ENCODE measurements around the gene ANXA3. TPM values are rescaled to one million over a fixed set of nuclear protein-coding genes. Genes with fewer than 3 reads are reported as not detected.
A peak's percentile ranks its signal among the peaks of the same experiment; 100 is the strongest.

Gene ANXA3
- total RNA-seq, 1 donor from 2014 or later: 51.0 TPM

DNA sequence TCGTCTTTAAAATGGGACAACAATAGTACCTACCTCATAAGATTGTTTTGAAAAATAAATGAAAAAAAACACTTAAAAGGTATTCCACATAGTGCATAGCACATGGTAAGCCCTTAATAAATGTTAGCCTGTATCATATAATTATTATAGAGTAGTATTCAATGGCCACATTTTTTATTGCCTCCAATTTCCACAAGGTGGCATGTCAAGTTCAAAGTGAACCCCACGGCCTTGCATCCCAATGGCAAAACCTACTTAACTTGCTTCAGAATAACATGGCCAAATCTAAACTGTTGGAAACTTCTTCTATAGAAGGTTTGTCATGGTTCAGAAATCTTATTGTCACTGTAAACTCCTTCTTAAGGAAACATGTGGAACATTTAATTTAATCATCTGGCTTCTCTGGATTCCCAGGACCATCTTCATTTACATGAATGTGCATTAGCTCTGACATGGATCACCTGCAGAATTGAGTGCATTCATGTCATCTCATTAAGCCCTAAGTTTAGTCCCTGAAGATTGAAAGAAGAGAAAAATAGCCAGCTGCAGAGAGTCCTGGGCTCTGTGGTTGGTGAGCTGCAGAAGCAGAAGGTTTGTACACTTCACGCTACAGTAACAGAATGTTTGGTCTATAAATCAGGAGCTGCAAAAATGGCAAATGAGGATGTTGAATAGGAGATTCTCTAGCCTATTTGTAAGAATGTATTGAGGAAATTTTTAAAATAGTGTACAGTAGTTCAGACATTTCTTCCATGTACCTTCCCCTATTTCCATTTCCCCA, 61.0 kb downstream of the ANXA3 start:
- peak; percentile 63 for ATAC-seq

DNA sequence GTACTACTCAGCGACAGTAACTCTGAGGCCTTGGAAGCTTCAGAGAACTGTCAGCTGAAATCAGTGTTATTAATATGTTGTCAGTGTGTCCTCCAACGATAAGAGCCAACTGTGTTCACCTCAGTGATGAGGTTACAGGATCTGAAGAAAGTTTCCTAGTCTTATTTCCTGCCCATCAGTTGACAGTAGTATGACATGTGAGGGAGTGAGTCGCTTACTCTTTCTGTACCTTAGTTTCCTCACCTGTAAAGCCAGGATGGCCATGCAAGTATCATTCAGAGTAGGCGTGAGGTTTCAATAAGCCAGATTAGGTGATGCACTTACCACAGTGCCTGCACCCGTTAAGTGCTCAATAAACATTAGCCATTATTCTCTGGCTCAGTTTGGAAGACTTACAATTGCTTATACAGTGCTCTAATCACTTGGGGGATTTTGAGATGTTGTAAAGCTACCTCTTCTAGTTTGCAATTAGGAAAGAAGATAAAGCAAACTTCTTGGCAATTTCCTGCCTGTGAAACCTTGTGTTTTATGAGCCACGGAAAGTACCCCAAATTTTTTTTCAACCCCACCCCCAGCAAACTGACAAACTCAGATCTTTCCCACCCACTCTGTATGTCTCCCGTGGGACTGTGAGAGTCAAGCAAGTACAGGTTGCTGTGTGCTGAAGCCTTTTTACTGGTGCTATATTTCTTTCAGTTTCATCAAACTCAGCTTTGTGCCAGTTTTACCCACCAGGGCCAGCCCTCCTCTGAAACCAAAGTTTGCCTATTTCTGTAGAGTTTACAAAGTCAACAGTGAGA, 62.2 kb downstream of the ANXA3 start:
- peak; percentile 68 for ATAC-seq

DNA sequence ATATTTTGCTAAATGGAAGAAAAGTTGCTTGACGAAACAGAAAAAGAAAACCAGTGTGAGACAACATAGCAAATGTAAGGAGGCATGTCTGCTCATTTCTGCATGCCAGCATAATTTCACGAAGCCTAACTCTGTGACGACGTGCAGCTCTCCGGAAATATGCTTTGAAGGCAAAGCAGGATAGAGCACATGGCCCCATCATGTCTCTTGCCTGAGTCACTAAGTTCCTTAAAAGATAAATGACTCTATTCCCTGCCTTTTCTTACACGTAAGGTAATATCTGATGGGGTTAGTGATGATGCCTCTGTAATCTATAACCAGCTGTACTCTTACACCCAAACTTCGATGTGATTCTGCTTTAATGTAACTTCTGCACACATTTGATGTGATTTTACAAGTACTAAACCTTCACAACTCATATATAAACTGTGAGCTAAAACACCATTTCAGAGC, 64.5 kb downstream of the ANXA3 start:
- peak; percentile 43 for ATAC-seq

DNA sequence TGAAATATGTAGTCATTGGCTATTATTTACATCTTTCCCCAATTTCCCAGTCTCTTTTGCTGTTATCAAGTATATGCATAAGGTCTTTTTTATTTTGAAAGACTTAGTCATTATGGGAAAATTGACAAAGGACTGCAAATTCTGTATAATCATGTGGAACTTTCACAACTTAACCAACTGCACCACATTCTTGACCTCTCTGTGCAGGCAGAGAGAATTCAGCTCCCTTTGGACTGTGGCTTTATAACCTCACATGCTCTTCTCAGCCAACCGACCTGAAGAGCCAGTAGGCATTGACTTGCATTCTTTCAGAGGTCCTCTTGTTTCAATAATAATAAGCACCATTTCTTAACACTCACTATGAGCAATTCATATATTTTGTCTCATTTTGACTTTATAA, 66.9 kb downstream of the ANXA3 start:
- ATAC-seq: no peak

DNA sequence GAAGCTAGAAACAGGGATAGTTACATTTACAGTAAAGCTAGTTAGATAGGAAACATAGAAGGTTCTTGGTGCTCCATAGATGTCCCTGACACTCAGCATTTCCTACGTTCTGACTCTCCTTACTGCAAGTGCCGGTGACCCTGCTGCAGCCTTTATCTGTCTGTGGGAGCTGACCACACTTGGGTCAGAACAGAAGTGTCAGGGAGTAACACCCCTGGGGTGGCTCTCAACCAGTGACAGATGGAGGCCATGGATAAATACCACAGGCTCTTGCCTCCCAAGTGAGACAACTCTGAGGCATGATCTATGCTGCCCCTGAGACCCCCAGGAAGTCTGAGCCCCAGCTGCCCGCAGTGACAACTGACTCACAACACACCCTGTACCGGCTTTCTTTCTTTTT, 69.8 kb downstream of the ANXA3 start:
- ATAC-seq: no peak

DNA sequence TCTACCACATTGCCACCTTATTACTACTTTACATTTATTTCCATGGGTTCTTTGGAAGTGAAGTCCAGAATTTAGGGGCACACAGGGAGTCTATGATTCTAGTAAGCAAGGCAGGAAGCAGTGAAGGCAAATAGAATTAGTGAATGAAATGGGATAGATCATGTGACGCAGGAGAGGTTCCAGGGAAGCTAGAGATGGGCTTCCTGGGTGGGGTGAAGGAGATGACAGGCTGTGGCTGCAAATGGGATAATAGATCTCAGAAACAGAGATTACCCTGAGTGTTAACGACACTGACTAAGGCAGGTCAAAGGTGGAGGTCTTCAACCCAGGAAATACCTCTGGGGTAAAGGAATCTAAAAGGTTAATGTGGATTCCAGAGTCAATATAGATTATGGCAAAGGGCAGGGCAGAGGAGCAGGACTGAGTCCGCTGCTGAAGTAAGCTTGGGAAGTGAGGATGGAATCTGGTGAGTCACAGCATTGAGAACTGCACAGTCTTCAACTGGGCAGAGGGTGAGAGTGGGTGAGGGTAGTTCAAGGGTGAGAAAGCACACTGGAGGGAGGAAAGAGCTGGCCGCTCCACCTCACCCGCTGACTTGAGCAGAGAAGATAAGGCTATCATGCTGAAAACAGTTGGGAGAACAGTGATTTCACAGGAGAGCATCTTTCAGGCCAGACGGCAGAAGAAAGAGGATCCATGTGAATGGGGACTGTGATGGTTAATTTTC, 70.8 kb downstream of the ANXA3 start:
- no peak for ATAC-seq

DNA sequence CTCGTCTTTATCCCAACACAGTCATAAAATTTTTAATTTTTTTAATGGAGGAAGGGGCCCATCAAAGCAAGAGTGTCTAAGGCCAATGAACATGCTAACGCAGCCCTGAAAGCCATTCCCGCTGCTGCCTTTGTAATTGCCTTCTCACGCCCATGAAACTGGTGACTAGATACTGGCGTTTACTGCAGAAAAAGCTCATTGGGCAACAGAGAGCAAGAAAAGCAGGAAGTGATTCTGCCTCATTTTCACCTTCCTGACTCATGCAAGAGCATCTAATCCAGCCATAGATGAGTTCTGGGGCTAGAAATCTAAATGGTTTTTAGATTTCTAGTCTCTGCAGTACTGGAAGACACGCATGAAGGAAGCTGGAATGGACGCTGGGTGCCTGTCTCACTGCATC, 72.5 kb downstream of the ANXA3 start:
- peak; percentile 77 for ATAC-seq

DNA sequence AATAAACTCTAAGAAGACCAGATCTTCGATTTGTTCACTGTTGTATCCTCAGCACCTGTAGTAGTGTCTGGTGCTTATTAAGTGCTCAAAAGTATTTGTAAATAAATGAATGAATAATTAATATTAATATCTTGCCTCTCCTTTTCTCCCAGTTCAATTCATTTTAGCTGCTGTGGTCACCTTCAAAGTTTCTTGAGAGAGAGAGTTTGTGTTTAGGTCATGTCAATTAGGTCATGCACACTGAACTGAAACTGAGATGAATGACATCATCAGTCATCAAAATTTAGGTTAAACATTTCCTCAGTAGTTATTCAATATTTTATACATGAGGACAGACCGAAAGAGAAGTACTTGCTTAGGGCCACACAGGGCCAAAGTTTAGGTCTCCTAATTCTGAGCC, 73.5 kb downstream of the ANXA3 start:
- ATAC-seq: no peak

DNA sequence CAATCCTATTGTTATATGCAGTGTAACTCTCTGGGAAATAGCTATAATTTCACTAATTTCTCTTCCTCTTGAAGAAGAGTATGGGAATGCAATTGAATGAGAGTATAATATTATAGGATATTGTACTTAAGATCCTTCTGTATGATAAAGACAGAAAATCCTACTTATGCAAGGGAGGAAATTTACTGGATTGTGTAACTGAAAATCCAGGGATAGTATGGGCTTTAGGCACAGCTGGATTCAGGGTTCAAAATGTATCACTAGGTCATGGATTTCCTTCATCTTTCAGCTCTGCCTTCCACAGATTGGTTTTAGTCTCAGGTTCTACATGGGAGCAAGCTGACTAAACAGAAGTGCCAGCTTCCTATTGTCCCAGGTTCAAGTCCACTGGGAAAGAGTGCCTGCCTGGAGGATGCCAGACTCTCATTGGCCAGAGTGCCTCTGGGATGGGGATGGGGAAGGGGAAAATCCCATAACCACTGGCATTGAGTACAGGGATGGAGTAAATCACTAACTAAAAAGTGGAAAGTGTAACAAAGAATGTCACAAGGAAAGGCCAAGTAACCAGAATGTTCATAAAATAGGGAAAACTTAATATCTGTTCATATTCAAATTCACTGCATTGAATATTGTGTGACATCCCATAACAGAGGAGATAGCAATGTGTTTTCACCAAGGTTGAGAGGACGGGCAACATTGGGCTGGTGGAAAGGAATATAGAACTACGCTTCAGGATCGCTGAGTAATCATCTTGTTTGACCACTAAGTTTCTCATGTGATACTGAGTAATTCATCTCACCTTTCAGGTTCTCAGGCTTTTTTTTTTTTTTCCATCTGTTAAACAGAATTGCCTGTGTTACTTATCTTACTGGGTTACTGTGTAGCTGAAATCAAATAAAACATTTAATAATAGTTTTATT, 75.7 kb downstream of the ANXA3 start:
- ATAC-seq: peak; percentile 69

DNA sequence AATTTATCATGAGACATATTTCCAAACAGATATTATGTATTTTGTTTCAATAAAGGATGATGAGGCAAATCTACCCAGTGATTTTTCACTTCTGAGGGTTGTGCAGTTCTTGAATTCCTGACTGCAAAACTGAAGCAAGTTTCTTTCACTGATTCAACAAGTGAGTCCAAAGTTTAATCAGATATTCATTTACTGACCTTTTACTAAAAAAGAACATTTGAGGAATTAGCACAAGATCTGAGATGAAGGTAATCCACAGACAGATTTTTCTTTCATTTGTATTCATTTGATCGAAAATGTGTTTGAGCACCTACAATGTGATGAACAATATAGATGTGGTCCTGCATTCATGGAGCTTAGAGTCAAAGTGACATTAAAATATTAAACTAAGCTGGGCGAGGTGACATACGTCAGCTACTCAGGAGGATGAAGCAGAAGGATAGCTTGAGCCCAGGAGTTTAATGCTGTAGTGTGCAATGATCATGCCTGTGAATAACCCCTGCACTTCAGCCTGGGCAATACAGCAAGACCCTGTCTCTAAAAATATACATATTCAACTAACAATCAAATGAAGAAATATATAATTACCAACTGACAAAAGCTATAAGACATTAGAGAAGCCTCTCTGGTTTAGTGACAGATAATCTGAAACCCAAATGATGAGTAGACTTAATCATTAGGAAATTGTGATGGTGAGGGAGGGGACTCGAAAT, 76.6 kb downstream of the ANXA3 start:
- peak; percentile 31 for ATAC-seq

DNA sequence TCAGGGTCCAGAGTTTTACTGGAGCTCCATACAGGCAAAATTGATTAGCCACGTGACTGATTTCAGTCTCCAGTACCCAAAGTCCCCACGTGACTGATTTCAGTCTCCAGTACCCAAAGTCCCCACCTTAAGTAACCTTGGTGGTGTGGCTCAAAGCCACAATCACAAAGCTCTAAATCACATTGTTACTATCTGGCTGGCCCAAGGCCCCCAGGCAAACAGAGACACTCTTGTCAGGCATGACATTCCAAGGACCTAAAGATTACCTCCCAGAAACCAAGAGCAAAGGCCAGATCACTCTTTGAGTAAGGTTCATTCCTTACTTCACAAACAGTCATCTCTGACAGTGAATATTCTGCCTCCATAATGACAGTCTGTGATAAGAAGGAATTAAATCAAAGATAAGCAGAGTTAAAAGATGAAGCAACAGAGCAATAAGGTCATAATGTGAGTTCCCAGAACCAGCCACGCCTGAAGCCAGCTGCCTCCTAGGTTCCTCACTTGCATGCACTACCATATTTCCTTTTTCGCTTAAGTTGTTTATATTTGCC, 78.5 kb downstream of the ANXA3 start:
- no peak for ATAC-seq

DNA sequence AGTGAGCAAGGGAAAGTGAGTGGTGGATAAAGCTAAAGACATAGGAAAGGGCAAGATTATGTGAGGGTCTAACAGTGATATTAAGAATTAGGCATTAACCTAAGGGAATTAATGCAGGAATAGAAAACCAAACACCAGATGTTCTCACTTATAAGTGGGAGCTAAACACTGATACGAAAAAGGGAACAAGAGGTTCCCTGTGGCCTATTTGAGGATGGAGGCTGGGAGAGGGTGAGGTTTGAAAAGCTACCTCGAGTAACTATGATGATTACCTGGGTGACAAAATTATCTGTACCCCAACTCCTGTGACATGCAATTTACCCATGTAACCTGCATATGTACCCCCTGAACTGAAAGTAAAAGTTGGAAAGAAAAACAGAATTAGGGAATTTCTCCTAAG, 79.0 kb downstream of the ANXA3 start:
- ATAC-seq: no peak

DNA sequence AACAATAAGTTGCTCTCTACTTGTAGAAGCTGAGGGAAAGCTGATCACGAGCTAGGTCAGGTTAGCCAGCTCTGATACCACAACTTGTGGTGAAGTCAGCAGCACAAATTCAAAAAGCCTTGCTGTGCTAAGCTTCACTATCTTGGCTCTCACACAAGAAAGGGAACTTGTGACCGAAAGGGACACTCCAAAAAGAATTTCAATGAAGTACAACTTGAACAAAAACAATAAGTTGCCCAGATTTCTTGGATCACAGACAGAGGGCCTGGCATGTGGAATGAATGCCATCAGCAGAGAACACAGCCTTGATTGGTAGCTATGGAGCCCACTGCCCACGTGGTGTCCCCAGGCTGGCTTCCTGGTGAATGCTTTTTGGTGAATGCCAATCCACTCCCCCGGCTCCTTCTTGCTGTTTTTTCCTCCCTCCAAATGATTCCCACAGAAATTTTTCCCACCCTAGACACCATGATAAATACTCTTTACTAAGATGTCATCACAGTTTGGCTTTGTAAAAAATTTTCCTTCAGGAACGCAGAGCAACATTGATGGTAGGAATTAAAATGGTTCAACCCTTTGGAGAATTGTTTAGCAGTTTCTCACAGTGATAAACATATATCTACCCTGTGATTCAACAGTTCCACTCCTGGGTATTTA, 82.6 kb downstream of the ANXA3 start:
- ATAC-seq: no peak

DNA sequence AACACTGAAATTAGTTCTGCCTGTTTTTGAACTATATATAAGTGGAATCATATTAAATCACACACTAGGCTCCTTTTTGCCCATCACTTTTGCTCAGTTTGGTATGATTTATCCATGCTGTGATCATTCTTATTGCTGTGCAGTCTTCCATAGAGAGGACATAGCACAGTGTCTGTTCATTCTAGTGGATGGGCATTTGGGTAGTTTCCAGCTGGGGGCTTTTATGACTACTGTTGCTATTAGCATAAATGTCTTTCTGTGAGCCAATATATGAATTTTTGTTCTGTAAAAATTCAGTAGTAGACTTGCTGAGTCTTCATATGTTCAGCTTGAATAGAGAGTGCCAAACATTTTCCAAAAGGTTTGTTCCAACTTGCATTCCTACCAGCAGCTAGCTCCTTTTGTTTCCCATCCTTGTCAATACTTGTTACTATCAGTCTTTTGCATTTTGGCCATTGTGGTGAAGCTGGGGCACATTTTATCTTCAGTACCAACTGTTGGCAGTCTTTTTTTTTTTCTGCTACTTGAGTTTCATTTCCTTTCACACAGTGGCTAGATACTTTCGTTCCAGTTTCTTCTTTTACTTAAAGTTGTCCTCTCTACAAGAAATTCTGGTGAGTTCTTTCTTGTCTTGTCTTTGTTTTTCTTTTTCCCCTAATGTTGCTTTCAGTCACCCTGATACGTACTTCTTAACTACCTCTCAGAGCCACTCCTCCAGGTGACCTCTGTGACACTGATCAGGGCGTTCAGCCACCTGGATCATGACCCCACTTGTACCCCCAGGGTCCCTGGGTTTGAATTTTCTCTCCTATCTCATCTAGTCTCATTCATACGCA, 87.0 kb downstream of the ANXA3 start:
- ATAC-seq: peak; percentile 35

DNA sequence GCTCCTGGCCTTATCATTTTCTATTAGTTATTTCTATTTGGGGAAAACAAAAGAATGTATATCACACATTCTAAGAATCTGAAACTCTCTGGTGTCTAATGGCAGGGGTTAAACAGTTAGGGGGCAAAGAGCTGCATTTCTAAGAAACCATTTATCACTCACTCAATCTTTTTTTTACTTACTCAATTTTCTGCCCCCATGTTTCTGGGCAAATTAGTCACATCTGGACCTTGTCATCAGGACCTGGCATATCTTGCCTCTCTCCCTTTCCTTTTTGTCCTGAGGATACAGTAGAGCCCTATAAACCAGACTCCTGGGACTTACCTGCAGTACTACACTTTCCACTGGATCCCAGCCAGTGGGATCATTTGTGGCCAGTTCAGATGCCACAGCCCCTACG, 89.1 kb downstream of the ANXA3 start:
- no peak for ATAC-seq

DNA sequence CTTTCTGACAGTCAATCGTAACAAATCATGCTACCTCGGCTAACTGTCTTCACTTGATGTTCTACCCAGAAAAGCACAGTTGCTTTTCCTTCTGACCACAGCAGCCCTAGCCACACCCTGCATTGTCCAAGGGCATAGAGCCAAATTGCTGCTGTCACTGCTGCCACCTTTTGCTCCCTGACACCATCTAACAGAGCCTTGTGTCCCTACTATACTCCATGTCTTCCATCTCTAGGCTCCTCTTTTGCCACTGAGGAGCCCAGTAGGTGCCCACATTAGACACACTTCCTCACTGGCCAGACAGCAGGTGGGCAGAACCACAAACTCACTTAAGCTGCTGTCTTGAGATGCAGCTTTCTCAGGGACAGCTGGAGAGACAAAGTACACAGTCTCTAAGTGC, 91.4 kb downstream of the ANXA3 start:
- ATAC-seq: no peak

DNA sequence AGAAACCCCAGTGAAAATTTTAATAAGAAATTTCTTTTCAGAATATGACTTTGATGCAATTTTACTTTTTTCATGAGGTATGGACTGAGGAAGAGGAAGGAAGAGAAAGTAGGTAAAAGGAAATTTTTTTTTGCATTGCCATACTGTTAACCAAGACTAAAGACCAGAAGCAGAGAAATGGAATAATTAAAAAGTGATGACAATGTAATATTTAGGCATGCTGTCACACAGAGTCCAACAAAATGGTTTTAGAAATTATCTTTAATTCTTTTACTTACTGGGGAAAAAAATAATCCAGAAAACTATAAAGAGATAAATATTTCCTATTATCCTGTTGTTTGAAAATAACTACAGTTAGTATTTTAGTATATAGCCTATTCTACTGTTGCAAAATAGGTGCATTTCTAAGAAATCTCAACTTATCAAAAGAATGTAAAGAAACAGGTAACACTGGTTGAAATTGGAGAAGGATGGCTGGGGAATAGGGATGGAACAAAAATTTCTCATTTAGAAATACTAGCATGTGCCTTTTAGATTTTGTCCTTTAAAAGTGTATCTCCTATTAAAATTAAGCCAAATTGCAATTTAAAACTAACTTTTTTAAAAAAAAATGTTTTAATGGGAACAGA, 92.6 kb downstream of the ANXA3 start:
- no peak for ATAC-seq

DNA sequence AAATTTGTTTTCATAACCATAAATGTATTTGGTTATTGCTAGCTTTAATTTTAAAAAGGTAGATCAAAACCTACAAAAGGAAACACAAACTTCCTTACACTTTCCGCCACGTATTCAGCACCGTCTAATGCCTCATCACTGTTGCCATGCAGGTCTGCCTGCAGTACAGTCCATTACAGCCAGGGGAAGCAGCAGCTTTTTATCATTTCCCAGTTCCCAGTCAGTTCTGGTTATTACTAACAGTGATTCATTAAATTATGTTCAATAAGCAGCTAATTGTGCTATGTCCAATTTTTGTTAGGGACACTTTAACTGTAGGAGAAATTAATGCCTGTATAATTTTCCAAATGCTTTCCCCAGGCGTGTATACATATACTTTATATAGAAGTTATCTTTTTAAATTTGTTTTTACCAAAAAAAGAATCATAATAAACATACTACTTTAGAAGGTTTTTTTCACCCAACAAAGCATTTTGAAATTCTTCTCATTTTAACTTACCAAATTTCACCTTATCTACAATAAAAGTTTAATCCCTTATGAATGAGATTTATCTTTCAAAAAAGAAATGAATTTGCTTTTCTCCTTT, 93.3 kb downstream of the ANXA3 start:
- ATAC-seq: peak; percentile 79
